Measurements from ENCODE around the gene PARP1. TPM values are rescaled to one million over a fixed set of nuclear protein-coding genes. Genes with fewer than 3 reads are reported as not detected.

Gene PARP1
- polyA plus RNA-seq, 1 experiment: 111 TPM

DNA sequence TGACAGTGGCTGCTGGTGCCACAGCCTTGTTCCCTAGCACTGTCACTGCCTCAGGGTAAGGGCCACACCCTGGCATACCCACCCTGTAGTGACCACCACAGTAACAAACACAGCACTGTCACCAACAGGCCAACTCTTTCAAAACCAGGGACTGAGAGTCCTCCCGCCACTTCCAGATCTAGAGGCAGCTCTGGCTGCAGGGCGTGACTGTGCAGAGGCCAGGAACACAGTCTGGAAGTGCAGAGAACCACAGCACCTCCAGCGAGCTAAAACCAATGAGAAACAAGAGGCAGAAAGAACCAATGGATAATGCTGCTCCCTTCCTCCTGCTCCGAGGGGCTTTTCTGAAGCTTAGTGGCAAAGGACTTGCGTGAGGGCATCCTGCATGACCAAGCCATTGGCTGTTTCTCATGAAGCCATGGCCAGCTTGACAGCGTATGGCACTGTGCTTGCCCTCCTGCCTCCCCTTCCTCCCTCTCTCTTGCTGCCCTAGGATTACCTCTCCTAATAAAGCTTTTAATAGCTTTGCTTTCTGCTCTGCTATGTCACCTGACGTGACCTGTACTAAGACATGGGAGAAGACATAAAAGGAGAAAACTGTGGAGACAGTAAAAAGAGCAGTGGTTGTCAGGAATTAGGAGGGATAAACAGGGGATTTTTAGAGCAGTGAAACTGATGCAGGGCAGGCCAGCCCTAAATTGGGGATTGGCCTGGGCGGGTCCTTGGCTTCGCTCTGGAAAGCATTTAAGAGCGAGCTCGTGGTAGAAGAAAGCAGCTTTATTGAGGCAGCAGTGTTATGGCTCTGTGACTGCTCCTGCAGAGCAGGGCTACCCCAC, 7.2 kb downstream of the PARP1 start:
- ChIA-PET CTCF (interaction anchor here (0.9 to 1.1 kb wide), 2 partner anchors 8 to 11 kb away, joined by 3 to 4 read pairs; partner anchors contain the start of gene PARP1), POLR2A (no interaction called here)
- TF ChIP-seq, protein P1, sequence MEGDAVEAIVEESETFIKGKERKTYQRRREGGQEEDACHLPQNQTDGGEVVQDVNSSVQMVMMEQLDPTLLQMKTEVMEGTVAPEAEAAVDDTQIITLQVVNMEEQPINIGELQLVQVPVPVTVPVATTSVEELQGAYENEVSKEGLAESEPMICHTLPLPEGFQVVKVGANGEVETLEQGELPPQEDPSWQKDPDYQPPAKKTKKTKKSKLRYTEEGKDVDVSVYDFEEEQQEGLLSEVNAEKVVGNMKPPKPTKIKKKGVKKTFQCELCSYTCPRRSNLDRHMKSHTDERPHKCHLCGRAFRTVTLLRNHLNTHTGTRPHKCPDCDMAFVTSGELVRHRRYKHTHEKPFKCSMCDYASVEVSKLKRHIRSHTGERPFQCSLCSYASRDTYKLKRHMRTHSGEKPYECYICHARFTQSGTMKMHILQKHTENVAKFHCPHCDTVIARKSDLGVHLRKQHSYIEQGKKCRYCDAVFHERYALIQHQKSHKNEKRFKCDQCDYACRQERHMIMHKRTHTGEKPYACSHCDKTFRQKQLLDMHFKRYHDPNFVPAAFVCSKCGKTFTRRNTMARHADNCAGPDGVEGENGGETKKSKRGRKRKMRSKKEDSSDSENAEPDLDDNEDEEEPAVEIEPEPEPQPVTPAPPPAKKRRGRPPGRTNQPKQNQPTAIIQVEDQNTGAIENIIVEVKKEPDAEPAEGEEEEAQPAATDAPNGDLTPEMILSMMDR (IDR thresholded peaks at IDR 0.05; ENCODE audit: low read depth, low read length): no peak
- Histone ChIP-seq H3K27me3 (ENCODE audit: control insufficient read depth, insufficient read depth, low read length) (no peaks in the 10 kb centered on the region), H3K9me3 (ENCODE audit: control insufficient read depth, insufficient read depth, low read length) (no peaks in the 10 kb centered on the region), H3K4me3 (ENCODE audit: low read depth, low read length) (no peak overlapping the region), H3K27ac (ENCODE audit: low read depth, low read length) (no peak overlapping the region)
- no peak for DNase-seq (ENCODE audit: low read depth, low spot score)

DNA sequence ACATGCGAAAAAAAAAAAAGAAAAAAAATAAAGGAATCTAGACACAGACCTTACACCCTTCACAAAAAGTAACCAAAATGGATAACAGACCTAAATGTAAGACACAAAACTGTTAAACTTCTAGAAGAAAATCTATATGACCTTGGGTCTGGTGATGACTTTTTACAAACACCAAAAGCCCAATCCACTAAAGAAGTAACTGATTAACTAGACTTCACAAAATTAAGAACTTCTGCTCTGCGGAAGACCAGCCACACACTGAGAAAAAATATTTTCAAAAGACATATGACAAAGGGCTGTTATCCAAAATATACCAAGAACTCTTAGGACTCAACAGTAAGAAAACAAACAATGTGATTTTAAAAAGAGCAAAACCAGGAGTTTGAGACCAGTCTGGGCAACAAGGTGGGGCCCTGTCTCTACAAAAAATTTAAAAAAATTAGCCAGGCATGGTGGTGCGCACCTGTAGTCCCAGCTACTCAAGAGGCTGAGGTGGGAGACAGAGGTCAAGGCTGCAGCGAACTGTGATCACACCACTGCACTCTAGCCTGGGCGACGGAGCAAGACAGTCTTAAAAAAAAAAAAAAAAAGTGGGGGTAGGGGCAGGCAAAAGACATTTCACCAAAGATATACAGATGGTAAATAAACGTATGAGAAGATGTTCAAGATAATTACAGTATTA, 9.8 kb downstream of the PARP1 start:
- no peak overlapping the region for H3K27ac ChIP-seq (ENCODE audit: low read depth, low read length)
- no peak overlapping the region for H3K4me3 ChIP-seq (ENCODE audit: low read depth, low read length)
- TF ChIP-seq, protein P1 (IDR thresholded peaks at IDR 0.05; ENCODE audit: low read depth, low read length): no peak
- H3K9me3 ChIP-seq (ENCODE audit: control insufficient read depth, insufficient read depth, low read length): no peaks in the 10 kb centered on the region
- CTCF ChIA-PET: interaction anchor here (0.6 to 1.5 kb wide), 6 partner anchors 9 to 1651 kb away, joined by 3 to 14 read pairs (median 4); partner anchors contain the start of gene PARP1
- no peak for DNase-seq (ENCODE audit: low read depth, low spot score)
- no peaks in the 10 kb centered on the region for H3K27me3 ChIP-seq (ENCODE audit: control insufficient read depth, insufficient read depth, low read length)
- POLR2A ChIA-PET: no interaction called here

DNA sequence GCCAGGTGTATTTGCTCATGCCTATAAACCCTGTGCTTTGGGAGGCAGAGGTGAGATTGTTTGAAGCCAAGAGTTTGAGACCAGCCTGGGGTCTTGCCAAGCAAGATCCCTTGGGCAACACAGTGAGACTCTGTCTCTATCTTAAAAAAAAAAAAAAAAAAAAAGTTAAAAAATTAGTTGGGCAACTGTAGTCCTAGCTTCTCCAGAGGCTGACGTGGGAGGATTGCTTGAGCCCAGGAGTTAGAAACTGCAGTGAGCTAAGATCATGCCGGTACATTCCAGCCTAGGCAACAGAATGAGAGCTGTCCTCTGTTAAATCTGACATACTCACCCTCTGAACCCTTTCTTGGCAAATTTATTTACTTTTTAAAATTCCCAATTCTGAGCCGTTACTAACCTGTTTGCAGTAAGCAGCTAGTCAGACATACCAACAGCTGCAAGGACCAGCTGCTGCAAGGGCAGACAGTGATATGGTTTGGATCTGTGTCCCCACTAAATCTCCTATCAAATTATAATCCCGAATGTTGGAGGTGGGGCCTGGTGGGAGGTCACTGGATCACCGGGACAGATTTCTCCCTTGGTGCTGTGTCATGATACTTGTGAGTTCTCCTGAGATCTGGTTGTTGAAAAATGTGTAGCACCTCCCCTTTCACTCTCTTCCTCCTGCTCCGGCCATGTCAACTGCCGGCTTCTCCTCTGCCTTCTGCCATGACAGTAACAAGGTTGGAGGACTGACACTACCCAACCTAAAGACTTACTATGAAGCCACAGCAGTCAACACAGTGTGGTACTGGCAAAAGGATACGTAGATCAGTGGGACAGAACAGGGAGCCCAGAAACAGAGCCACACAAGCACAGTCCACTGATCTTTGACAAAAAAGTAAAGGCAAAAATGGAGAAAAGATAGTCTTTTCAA, 10.6 kb downstream of the PARP1 start:
- POLR2A ChIA-PET: no interaction called here
- no peak overlapping the region for H3K4me3 ChIP-seq (ENCODE audit: low read depth, low read length)
- CTCF ChIA-PET: interaction anchor here (0.6 to 1.3 kb wide), 2 partner anchors 11 to 1650 kb away, joined by 3 to 5 read pairs; no protein-coding TSS in a partner anchor
- TF ChIP-seq, protein P1 (IDR thresholded peaks at IDR 0.05; ENCODE audit: low read depth, low read length): no peak
- DNase-seq (ENCODE audit: low read depth, low spot score): no peak
- H3K27me3 ChIP-seq (ENCODE audit: control insufficient read depth, insufficient read depth, low read length): no peaks in the 10 kb centered on the region
- H3K9me3 ChIP-seq (ENCODE audit: control insufficient read depth, insufficient read depth, low read length): no peaks in the 10 kb centered on the region
- H3K27ac ChIP-seq (ENCODE audit: low read depth, low read length): no peak overlapping the region

DNA sequence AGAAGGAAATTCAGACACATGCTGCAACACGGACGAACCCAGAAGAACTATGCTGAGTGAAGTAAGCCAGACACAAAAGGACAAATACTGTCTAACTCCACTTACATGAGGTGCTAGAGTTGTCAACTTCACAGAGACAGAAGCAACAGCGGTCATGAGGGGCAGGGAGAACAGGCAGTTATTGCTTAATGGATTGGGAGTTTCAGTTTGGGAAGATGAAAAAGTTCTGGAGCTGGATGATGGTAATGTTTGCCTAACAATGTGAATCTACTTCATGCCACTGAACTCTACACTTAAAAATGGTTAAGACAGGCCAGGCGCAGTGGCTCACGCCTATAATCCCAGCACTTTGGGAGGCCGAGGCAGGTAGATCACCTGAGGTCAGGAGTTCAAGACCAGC, 12.1 kb downstream of the PARP1 start:
- no peak for DNase-seq (ENCODE audit: low read depth, low spot score)
- Histone ChIP-seq H3K27ac (ENCODE audit: low read depth, low read length) (no peak overlapping the region), H3K27me3 (ENCODE audit: control insufficient read depth, insufficient read depth, low read length) (no peaks in the 10 kb centered on the region), H3K9me3 (ENCODE audit: control insufficient read depth, insufficient read depth, low read length) (no peaks in the 10 kb centered on the region), H3K4me3 (ENCODE audit: low read depth, low read length) (no peak overlapping the region)
- ChIA-PET CTCF (interaction anchor here (1.4 kb wide), 1 partner anchor 12 kb away, joined by 7 read pairs; the partner anchor contains the start of gene PARP1), POLR2A (no interaction called here)
- TF ChIP-seq, protein P1 (IDR thresholded peaks at IDR 0.05; ENCODE audit: low read depth, low read length): no peak
